A549 (cell line): ENCODE data around the gene SASH1.

Source experiments
- RCOR1 ChIP-seq: fragments of 150-350 bp; IDR thresholded peaks from 2 replicates; pipeline ENCODE4 v1.6.1; 2014; ENCODE audit warnings: antibody characterized with exemption, low read length, low read depth
- TF ChIP-seq, protein P1 (sequence below): fragments of 450-650 bp; IDR thresholded peaks from 2 replicates; pipeline ENCODE4 v1.6.1; 2014; ENCODE audit warnings: antibody characterized with exemption

DNA sequence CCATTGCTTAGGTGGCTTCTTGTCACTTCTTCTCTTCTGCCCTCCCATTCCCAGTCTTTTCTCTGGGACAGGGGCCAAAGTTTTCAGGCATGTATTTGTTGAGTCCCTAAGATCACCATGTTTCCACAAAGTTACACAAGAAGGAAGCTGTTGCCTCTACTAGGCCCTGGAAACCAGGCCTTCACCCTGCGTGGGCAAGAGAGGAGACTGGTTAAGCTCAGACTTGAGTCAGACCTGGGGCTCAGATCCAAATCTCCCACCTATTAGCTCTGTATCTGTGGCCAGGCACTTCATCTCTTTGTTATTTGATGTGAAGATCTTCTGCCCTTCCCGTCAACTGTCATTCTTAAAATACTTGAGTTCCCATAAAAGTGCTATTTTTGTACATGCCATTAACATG, 154.6 kb downstream of the SASH1 start:
- TF ChIP-seq, protein P1, sequence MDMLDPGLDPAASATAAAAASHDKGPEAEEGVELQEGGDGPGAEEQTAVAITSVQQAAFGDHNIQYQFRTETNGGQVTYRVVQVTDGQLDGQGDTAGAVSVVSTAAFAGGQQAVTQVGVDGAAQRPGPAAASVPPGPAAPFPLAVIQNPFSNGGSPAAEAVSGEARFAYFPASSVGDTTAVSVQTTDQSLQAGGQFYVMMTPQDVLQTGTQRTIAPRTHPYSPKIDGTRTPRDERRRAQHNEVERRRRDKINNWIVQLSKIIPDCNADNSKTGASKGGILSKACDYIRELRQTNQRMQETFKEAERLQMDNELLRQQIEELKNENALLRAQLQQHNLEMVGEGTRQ = no peak
- no peak for TF ChIP-seq RCOR1
